Measurements from ENCODE around the gene C10orf67.

GRCh38 chr10:23362069-23362830 is 17.7 kb upstream of the C10orf67 start:
- no peak for TF ChIP-seq CTCF (IDR thresholded peaks at IDR 0.05)
- no peak for TF ChIP-seq EZH2 (IDR thresholded peaks at IDR 0.05; ENCODE audit: borderline replicate concordance, insufficient read depth, low read depth, low read length, poor library complexity, severe bottlenecking)
